ENCODE measurements around the gene CDC73.

DNA sequence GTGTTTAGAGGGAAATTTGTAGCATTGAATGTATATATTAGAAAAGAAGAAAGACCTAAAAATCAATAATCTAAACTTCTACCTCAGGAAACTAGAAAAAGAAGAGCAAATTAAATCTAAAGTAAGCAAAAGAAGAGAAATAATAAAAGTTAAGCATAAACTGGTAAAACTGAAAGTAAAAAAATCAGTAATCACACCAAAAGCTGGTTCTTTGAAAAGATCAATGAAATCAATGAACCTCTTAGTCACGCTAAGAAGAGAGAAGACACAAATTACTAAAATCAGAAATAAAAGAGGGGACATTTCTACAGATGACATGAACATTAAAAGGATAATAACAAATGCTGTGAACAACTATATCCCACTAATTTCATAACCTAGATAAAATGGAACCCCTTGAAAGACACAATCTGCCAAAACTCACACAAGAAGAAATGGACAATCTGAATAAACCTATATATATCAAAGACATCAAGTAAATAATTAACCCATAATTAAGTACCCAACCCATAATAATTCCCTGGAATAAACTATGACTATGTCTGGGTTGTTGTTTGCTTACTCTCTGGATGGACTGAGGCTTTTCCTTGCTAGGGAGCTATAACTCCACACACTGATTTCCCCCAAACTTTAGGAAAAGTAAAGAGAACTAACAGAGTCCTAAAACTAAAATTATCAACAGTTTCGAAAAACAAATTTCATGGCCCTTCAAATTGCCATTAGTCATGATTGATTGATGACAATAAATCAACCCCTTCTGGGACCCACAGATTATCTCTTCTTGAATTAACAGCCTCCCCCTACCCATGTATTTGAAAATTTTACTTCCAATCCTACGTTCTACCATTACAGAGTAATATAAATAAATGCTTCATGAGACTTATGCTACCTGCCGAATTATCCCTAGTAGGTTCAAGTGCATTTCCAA is 2.8 kb upstream of the CDC73 start:
- TF ChIP-seq TARDBP (IDR thresholded peaks at IDR 0.05; ENCODE audit: borderline replicate concordance) (no peak), GABPA (IDR thresholded peaks at IDR 0.05; ENCODE audit: low read depth) (no peak), POU2F2 (IDR thresholded peaks at IDR 0.05; ENCODE audit: borderline replicate concordance, low read depth, low read length) (no peak), POLR2A (IDR thresholded peaks at IDR 0.05; ENCODE audit: low read depth, low read length) (no peak), NRF1 (conservative IDR thresholded peaks at IDR 0.05; ENCODE audit: low read depth, low read length) (no peak), SRF (IDR thresholded peaks at IDR 0.05; ENCODE audit: low read depth in 2 of 2, low read length in 2 of 2) (no peak), MTA2 (IDR thresholded peaks at IDR 0.05; ENCODE audit: low read depth) (no peak), HDGF (IDR thresholded peaks at IDR 0.05) (no peak)
- TF ChIP-seq, protein P1, sequence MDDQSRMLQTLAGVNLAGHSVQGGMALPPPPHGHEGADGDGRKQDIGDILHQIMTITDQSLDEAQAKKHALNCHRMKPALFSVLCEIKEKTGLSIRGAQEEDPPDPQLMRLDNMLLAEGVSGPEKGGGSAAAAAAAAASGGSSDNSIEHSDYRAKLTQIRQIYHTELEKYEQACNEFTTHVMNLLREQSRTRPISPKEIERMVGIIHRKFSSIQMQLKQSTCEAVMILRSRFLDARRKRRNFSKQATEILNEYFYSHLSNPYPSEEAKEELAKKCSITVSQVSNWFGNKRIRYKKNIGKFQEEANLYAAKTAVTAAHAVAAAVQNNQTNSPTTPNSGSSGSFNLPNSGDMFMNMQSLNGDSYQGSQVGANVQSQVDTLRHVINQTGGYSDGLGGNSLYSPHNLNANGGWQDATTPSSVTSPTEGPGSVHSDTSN (IDR thresholded peaks at IDR 0.05; ENCODE audit: insufficient replicate concordance, low read depth, low read length), result no peak
